Suprapubic skin (tissue), 4 donors: Measurements from ENCODE around the gene ZYG11A.

Experiments used
- CTCF ChIP-seq, 2 donors: fragments of 200-600 bp in 1 of 2; fragments of 450-650 bp in 1 of 2; sonication (generic) in 1 of 2; IDR thresholded peaks; one replicate each; pipeline ENCODE4 v1.5.1; 2016 to 2019; ENCODE audit warnings: antibody characterized with exemption in 2 of 2, mild to moderate bottlenecking in 1 of 2, moderate library complexity in 1 of 2
- POLR2A ChIP-seq, 2 donors: fragments of 450-650 bp; IDR thresholded peaks; one replicate each; pipeline ENCODE4 v1.6.1; 2017; ENCODE audit warnings: antibody characterized with exemption in 2 of 2, mild to moderate bottlenecking in 2 of 2, moderate library complexity in 2 of 2
- POLR2AphosphoS5 ChIP-seq, 3 donors: sonication (generic); formaldehyde crosslinking; IDR thresholded peaks; one replicate each; pipeline ENCODE4 v1.6.1; 2017; ENCODE audit warnings: antibody characterized with exemption in 3 of 3

DNA sequence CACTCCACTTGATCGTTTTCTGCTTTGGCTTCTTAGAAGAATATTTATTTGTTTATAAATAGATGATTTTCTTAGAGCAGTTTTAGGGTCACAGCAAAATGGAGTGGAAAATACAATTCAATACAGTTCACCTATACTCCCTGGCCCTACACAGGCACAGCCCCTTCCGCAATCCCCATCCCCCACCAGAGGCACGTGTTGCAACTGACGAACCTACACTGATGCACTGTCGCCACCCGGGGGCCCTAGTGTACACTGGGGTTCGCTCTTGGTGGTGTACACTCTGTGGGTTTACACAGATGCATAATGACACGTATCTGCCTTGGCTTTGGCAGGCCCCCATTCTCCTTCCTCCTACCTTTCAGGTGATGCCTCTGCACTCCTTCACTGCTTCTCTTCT lies 71.0 kb downstream of the ZYG11A start:
- TF ChIP-seq CTCF (IDR thresholded peaks at IDR 0.05) (no peak), POLR2A (IDR thresholded peaks at IDR 0.05) (no peak), POLR2AphosphoS5 (IDR thresholded peaks at IDR 0.05) (no peak)
